Ishikawa (cell line): ENCODE results near the gene PIGS.

ENCODE experiments used
- CREB1 ChIP-seq: IDR thresholded peaks from 2 replicates; pipeline ENCODE4 v1.6.1; 2012; ENCODE audit warnings: low read depth
- EGR1 ChIP-seq: IDR thresholded peaks from 2 replicates; pipeline ENCODE4 v1.6.1; 2012
- EP300 ChIP-seq: IDR thresholded peaks from 2 replicates; pipeline ENCODE4 v1.6.1; 2012; ENCODE audit warnings: borderline replicate concordance
- FOXM1 ChIP-seq: IDR thresholded peaks from 2 replicates; pipeline ENCODE4 v1.6.1; 2012; ENCODE audit warnings: low read depth, borderline replicate concordance
- MAX ChIP-seq: IDR thresholded peaks from 2 replicates; pipeline ENCODE4 v1.6.1; 2012
- NFIC ChIP-seq: IDR thresholded peaks from 2 replicates; pipeline ENCODE4 v1.6.1; 2012
- RAD21 ChIP-seq: IDR thresholded peaks from 2 replicates; pipeline ENCODE4 v1.6.1; 2012; ENCODE audit warnings: low read depth
- REST ChIP-seq: IDR thresholded peaks from 2 replicates; pipeline ENCODE4 v1.6.1; 2012; ENCODE audit warnings: low read depth, mild to moderate bottlenecking
- TAF1 ChIP-seq: IDR thresholded peaks from 2 replicates; pipeline ENCODE4 v1.6.1; 2012; ENCODE audit warnings: low read depth, mild to moderate bottlenecking
- TCF12 ChIP-seq: IDR thresholded peaks from 2 replicates; pipeline ENCODE4 v1.6.1; 2012; ENCODE audit warnings: low read depth
- YY1 ChIP-seq: IDR thresholded peaks from 2 replicates; pipeline ENCODE4 v1.6.1; 2012; ENCODE audit warnings: low read depth
- TF ChIP-seq, protein P1 (sequence below): IDR thresholded peaks from 2 replicates; pipeline ENCODE4 v1.6.1; 2012

DNA sequence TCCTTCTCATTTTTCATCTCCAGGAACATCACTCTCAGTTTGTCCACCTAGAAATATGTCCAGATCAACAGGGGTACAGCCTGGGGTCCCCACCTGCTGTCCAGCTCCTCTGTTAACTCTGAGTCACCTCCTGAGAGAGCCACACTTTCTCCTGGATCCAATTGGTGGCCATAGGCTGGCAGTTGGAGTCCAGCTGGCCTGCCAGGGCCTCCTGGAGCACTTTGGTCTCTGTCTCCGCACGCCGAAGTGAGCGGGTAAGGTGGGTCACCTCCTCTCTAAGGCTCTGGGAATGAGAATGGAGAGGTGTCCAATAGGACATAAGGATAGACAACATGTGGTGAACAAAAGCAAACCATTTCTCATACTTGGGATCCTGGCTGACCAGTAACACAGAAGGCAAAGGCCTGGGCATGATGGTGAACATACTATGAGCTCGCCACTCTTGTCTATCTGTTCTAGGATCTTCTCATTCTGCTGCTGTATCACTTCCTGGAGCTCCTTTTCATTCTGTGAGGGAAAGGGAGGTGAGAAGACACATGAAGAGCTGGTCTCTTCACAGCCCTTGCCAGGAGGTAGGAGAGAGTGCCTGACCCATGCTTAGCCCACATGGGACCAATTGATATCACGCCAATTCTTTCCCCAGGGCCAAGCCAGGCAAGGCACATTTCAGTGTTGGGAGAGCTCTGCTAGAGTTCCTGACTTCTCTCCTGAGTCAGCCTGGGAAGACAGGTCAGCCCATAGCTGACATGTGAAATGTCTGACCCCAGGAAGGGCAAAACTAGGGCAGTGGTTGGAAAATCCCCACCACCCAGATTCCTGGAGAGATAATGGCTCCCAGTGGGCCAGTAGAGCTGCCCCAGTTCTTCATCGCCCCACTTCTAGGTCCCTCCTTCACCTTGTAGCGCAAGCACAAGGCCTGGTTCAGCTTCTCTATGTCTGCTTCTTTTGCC lies 7.2 kb upstream of the PIGS start:
- TF ChIP-seq EGR1, result no peak
- TF ChIP-seq YY1, result no peak
- TF ChIP-seq, protein P1, sequence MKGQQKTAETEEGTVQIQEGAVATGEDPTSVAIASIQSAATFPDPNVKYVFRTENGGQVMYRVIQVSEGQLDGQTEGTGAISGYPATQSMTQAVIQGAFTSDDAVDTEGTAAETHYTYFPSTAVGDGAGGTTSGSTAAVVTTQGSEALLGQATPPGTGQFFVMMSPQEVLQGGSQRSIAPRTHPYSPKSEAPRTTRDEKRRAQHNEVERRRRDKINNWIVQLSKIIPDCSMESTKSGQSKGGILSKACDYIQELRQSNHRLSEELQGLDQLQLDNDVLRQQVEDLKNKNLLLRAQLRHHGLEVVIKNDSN, result no peak
- no peak for TF ChIP-seq FOXM1
- no peak for TF ChIP-seq REST
- TF ChIP-seq MAX, result no peak
- no peak for TF ChIP-seq RAD21
- no peak for TF ChIP-seq TAF1
- TF ChIP-seq TCF12, result no peak
- TF ChIP-seq CREB1, result no peak
- no peak for TF ChIP-seq EP300
- no peak for TF ChIP-seq NFIC
